ENCODE data around the gene PATL2.
"Not testable (repeated sequence)": the region's sequence is repeated elsewhere in the genome, so short reads cannot be mapped to it uniquely, and the experiment has no call there.

The PATL2 gene

DNA sequence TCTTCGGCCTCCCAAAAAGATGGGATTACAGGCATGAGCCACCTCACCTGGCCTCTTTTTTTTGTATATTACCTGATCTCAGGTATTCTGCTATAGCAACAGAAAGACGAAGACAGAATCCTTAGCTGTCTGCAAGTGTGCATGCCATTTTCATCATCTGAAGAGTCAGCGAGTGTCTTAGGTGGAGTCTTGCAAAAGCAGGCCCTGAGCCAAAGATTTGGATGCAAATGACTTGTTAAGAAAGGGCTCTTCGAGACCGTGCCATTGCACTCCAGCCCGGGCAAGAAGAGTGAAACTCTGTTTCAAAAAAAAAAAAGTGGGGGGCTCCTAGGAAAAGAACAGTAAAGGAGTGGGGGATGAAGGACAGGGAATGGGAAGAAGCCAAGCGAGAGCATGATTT is 15.0 kb upstream of the PATL2 start:
- ATAC-seq = no peak
- TF ChIP-seq TCF4 (CRISPR knock-in tag; IDR thresholded peaks at IDR 0.05; ENCODE audit: borderline replicate concordance) (no peak), OSR1 (CRISPR knock-in tag; IDR thresholded peaks at IDR 0.05) (no peak), ZC3H10 (CRISPR knock-in tag; IDR thresholded peaks at IDR 0.05) (no peak), ZNF565 (CRISPR knock-in tag; conservative IDR thresholded peaks at IDR 0.05; ENCODE audit: low read depth) (no peak), BACH2 (CRISPR knock-in tag; IDR thresholded peaks at IDR 0.05; ENCODE audit: borderline replicate concordance) (no peak), SNAI2 (CRISPR knock-in tag; IDR thresholded peaks at IDR 0.05) (no peak), CSDC2 (CRISPR knock-in tag; IDR thresholded peaks at IDR 0.05) (no peak), ZNF8 (CRISPR knock-in tag; IDR thresholded peaks at IDR 0.05) (no peak), ZFP30 (CRISPR knock-in tag; IDR thresholded peaks at IDR 0.05) (no peak), TOX (CRISPR knock-in tag; IDR thresholded peaks at IDR 0.05; ENCODE audit: borderline replicate concordance) (no peak), PPARA (CRISPR knock-in tag; IDR thresholded peaks at IDR 0.05; ENCODE audit: borderline replicate concordance) (no peak), RARB (CRISPR knock-in tag; IDR thresholded peaks at IDR 0.05) (no peak)
- TF ChIP-seq, protein P1, sequence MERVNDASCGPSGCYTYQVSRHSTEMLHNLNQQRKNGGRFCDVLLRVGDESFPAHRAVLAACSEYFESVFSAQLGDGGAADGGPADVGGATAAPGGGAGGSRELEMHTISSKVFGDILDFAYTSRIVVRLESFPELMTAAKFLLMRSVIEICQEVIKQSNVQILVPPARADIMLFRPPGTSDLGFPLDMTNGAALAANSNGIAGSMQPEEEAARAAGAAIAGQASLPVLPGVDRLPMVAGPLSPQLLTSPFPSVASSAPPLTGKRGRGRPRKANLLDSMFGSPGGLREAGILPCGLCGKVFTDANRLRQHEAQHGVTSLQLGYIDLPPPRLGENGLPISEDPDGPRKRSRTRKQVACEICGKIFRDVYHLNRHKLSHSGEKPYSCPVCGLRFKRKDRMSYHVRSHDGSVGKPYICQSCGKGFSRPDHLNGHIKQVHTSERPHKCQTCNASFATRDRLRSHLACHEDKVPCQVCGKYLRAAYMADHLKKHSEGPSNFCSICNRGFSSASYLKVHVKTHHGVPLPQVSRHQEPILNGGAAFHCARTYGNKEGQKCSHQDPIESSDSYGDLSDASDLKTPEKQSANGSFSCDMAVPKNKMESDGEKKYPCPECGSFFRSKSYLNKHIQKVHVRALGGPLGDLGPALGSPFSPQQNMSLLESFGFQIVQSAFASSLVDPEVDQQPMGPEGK (CRISPR knock-in tag; IDR thresholded peaks at IDR 0.05; ENCODE audit: borderline replicate concordance) = no peak
- TF ChIP-seq, protein P2, sequence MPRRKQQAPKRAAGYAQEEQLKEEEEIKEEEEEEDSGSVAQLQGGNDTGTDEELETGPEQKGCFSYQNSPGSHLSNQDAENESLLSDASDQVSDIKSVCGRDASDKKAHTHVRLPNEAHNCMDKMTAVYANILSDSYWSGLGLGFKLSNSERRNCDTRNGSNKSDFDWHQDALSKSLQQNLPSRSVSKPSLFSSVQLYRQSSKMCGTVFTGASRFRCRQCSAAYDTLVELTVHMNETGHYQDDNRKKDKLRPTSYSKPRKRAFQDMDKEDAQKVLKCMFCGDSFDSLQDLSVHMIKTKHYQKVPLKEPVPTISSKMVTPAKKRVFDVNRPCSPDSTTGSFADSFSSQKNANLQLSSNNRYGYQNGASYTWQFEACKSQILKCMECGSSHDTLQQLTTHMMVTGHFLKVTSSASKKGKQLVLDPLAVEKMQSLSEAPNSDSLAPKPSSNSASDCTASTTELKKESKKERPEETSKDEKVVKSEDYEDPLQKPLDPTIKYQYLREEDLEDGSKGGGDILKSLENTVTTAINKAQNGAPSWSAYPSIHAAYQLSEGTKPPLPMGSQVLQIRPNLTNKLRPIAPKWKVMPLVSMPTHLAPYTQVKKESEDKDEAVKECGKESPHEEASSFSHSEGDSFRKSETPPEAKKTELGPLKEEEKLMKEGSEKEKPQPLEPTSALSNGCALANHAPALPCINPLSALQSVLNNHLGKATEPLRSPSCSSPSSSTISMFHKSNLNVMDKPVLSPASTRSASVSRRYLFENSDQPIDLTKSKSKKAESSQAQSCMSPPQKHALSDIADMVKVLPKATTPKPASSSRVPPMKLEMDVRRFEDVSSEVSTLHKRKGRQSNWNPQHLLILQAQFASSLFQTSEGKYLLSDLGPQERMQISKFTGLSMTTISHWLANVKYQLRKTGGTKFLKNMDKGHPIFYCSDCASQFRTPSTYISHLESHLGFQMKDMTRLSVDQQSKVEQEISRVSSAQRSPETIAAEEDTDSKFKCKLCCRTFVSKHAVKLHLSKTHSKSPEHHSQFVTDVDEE (CRISPR knock-in tag; IDR thresholded peaks at IDR 0.05) = no peak
- TF ChIP-seq, protein P3, sequence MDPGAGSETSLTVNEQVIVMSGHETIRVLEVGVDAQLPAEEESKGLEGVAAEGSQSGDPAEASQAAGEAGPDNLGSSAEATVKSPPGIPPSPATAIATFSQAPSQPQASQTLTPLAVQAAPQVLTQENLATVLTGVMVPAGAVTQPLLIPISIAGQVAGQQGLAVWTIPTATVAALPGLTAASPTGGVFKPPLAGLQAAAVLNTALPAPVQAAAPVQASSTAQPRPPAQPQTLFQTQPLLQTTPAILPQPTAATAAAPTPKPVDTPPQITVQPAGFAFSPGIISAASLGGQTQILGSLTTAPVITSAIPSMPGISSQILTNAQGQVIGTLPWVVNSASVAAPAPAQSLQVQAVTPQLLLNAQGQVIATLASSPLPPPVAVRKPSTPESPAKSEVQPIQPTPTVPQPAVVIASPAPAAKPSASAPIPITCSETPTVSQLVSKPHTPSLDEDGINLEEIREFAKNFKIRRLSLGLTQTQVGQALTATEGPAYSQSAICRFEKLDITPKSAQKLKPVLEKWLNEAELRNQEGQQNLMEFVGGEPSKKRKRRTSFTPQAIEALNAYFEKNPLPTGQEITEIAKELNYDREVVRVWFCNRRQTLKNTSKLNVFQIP (CRISPR knock-in tag; IDR thresholded peaks at IDR 0.05; ENCODE audit: borderline replicate concordance, low read depth) = no peak
- TF ChIP-seq, protein P4, sequence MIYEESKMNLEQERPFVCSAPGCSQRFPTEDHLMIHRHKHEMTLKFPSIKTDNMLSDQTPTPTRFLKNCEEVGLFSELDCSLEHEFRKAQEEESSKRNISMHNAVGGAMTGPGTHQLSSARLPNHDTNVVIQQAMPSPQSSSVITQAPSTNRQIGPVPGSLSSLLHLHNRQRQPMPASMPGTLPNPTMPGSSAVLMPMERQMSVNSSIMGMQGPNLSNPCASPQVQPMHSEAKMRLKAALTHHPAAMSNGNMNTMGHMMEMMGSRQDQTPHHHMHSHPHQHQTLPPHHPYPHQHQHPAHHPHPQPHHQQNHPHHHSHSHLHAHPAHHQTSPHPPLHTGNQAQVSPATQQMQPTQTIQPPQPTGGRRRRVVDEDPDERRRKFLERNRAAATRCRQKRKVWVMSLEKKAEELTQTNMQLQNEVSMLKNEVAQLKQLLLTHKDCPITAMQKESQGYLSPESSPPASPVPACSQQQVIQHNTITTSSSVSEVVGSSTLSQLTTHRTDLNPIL (CRISPR knock-in tag; IDR thresholded peaks at IDR 0.05; ENCODE audit: low read depth) = no peak
- TF ChIP-seq, protein P5, sequence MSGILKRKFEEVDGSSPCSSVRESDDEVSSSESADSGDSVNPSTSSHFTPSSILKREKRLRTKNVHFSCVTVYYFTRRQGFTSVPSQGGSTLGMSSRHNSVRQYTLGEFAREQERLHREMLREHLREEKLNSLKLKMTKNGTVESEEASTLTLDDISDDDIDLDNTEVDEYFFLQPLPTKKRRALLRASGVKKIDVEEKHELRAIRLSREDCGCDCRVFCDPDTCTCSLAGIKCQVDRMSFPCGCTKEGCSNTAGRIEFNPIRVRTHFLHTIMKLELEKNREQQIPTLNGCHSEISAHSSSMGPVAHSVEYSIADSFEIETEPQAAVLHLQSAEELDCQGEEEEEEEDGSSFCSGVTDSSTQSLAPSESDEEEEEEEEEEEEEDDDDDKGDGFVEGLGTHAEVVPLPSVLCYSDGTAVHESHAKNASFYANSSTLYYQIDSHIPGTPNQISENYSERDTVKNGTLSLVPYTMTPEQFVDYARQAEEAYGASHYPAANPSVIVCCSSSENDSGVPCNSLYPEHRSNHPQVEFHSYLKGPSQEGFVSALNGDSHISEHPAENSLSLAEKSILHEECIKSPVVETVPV (CRISPR knock-in tag; IDR thresholded peaks at IDR 0.05) = no peak

- no peak for ATAC-seq
- TF ChIP-seq ESRRG (CRISPR knock-in tag; IDR thresholded peaks at IDR 0.05) = no peak
- TF ChIP-seq ZNF70 (CRISPR knock-in tag; IDR thresholded peaks at IDR 0.05) = no peak
- no peak for TF ChIP-seq TOX (CRISPR knock-in tag; IDR thresholded peaks at IDR 0.05; ENCODE audit: borderline replicate concordance)
Observed at GRCh38 chr15:44722011-44722410, 10.9 kb upstream of the PATL2 start.

- peak; percentile 21; the same call in 2 of the 3 replicates for ATAC-seq
- TF ChIP-seq RARB (CRISPR knock-in tag; IDR thresholded peaks at IDR 0.05) (no peak), OSR1 (CRISPR knock-in tag; IDR thresholded peaks at IDR 0.05) (no peak), ZNF70 (CRISPR knock-in tag; IDR thresholded peaks at IDR 0.05) (no peak), SNAI2 (CRISPR knock-in tag; IDR thresholded peaks at IDR 0.05) (no peak), BACH2 (CRISPR knock-in tag; IDR thresholded peaks at IDR 0.05; ENCODE audit: borderline replicate concordance) (no peak), TOX (CRISPR knock-in tag; IDR thresholded peaks at IDR 0.05; ENCODE audit: borderline replicate concordance) (no peak), CSDC2 (CRISPR knock-in tag; IDR thresholded peaks at IDR 0.05) (no peak), ESRRG (CRISPR knock-in tag; IDR thresholded peaks at IDR 0.05) (no peak), TCF4 (CRISPR knock-in tag; IDR thresholded peaks at IDR 0.05; ENCODE audit: borderline replicate concordance) (no peak), ZNF565 (CRISPR knock-in tag; conservative IDR thresholded peaks at IDR 0.05; ENCODE audit: low read depth) (no peak)
- TF ChIP-seq, protein P5 (CRISPR knock-in tag; IDR thresholded peaks at IDR 0.05) = no peak
- TF ChIP-seq, protein P3 (CRISPR knock-in tag; IDR thresholded peaks at IDR 0.05; ENCODE audit: borderline replicate concordance, low read depth) = no peak
Observed at GRCh38 chr15:44720460-44721176, 9.5 kb upstream of the PATL2 start.

DNA sequence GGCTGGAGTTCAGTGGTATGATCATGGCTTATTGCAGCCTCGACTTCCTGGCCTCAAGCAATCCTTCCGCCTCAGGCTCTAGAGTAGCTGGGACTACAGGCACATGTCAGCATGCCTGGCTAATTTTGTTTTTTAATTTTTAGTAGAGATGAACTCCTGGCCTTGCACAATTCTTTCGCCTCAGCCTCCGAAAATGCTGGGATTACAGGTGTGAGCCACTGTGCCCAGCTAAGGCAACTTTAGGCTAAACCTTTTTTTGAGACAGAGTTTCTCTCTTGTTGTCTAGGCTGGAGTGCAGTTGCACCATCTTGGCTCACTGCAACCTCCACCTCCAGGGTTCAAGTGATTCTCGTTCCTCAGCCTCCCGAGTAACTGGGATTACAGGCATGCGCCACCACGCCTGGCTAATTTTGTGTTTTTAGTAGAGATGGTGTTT is 8.9 kb upstream of the PATL2 start:
- not testable (repeated sequence) for ATAC-seq

Measured in SK-N-SH treated with all-trans-retinoic acid at 6 μM for 48 hours (cell line).